Kidney epithelial cell (primary cell): ENCODE measurements around the gene NCKIPSD. TPM values are rescaled to one million over a fixed set of nuclear protein-coding genes. Genes with fewer than 3 reads are reported as not detected.
A peak's percentile ranks its signal among the peaks of the same experiment; 100 is the strongest.

ENCODE experiments used
- DNase-seq: peaks from one replicate; pipeline ENCODE4 v3.0.0-alpha.2; 2010; ENCODE audit warnings: low read depth
- H3K27me3 ChIP-seq: 2 replicates; pipeline ENCODE4 v1.6.0; 2011; ENCODE audit warnings: low read length; ENCODE audit not compliant: control insufficient read depth, insufficient read depth
- H3K36me3 ChIP-seq: 2 replicates; pipeline ENCODE4 v1.5.1; 2011; ENCODE audit warnings: low read length; ENCODE audit not compliant: control insufficient read depth, insufficient read depth
- H3K4me3 ChIP-seq: 2 replicates; pipeline ENCODE4 v1.5.1; 2011; ENCODE audit warnings: low read depth, mild to moderate bottlenecking, control low read depth, low read length
- CTCF ChIP-seq: IDR thresholded peaks from 2 replicates; pipeline ENCODE4 v1.5.1; 2011; ENCODE audit warnings: mild to moderate bottlenecking, moderate library complexity, low read length, control low read depth, inconsistent platforms; ENCODE audit not compliant: insufficient read depth, poor library complexity, severe bottlenecking
- total RNA-seq: library from RNA; depleted of rRNA; stranded (reverse); fragments of >200 nt; gene quantifications from 2 replicates; pipeline ENCODE4 v1.2.3, GENCODE V29; 2015

NCKIPSD gene
- total RNA-seq, 1 donor from 2014 or later: 15.3 TPM

- Histone ChIP-seq H3K4me3 (no peak overlapping the region), H3K36me3 (peaks cover 7% of the 10 kb centered on the region)
- no peak for TF ChIP-seq CTCF
Measured at GRCh38 chr3:48687220-48687678, 1.5 kb upstream of the NCKIPSD start.

GRCh38 chr3:48686538-48687219, 964 bp upstream of the NCKIPSD start:
- no peak for DNase-seq
- no peaks in the 10 kb centered on the region for H3K27me3 ChIP-seq
- no peak for TF ChIP-seq CTCF
- peaks cover 7% of the 10 kb centered on the region for H3K36me3 ChIP-seq
- H3K4me3 ChIP-seq: no peak overlapping the region

More at GRCh38 chr3:48687220-48687678, 1.5 kb upstream of the NCKIPSD start:
- no peak for DNase-seq
- H3K27me3 ChIP-seq: no peaks in the 10 kb centered on the region

- no peaks in the 10 kb centered on the region for H3K27me3 ChIP-seq
Measured at GRCh38 chr3:48685293-48685602, 467 bp downstream of the NCKIPSD start.

GRCh38 chr3:48684480-48685143, 1.1 kb downstream of the NCKIPSD start:
- no peak for TF ChIP-seq CTCF
- peaks cover 6% of the 10 kb centered on the region for H3K36me3 ChIP-seq
- DNase-seq: no peak

More at GRCh38 chr3:48685293-48685602, 467 bp downstream of the NCKIPSD start:
- DNase-seq: no peak
- peaks cover 6% of the 10 kb centered on the region for H3K36me3 ChIP-seq
- TF ChIP-seq CTCF: no peak
- H3K4me3 ChIP-seq: peak overlapping the region; percentile 95

GRCh38 chr3:48684054-48684349, 1.7 kb downstream of the NCKIPSD start:
- Histone ChIP-seq H3K4me3 (no peak overlapping the region), H3K36me3 (peaks cover 7% of the 10 kb centered on the region), H3K27me3 (no peaks in the 10 kb centered on the region)
- DNase-seq: no peak
- TF ChIP-seq CTCF: no peak

More at GRCh38 chr3:48684480-48685143, 1.1 kb downstream of the NCKIPSD start:
- no peaks in the 10 kb centered on the region for H3K27me3 ChIP-seq
- peak overlapping the region; percentile 95 for H3K4me3 ChIP-seq
